K562 (cell line): ENCODE measurements around the gene SNRNP40. TPM values are rescaled to one million over a fixed set of nuclear protein-coding genes. Genes with fewer than 3 reads are reported as not detected.

Experiments
- ATAC-seq: fragments of 200-7000 bp; cut with Tn5 transposase; 3 replicates; pipeline ENCODE4 v1.9.1; 2020; ENCODE audit warnings: moderate library complexity
- BruUV-seq: library from RNA; stranded (reverse); fragments of 400-500 nt; replicated peaks from 2 replicates; lab custom pipeline; 2021; lab: Mats Ljungman, UMichigan
- CTCF ChIA-PET: fragments of 300-600 bp; formaldehyde crosslinking; extraction: SDS; loops from one replicate; lab custom pipeline; 2021; ENCODE audit warnings: low intra/inter-chr PET ratio; lab: Yijun Ruan, JAX
- POLR2A ChIA-PET: fragments of 300-600, 350-650 bp; sonication (Branson Sonifier 250); formaldehyde crosslinking; extraction: SDS; loops from one replicate; lab custom pipeline; 2021; ENCODE audit warnings: antibody characterized with exemption, inconsistent platforms; lab: Yijun Ruan, JAX
- DNase-seq, 4 experiments: peaks; one replicate each; pipeline versions ENCODE4 v3.0.0 to v3.0.0-alpha.2; 2011 to 2018; ENCODE audit warnings: low spot score in 3 of 4, mixed read lengths in 3 of 4; ENCODE audit errors: extremely low read depth in 1 of 4
- FAIRE-seq: peaks from 2 replicates; lab custom pipeline; 2011; peaks lifted over from hg19 to GRCh38; lab: Jason Lieb, UNC
- H2AFZ ChIP-seq: 2 replicates; pipeline ENCODE4 v1.6.0; 2011; ENCODE audit warnings: low read depth, low read length, control low read depth, inconsistent platforms
- H3K27ac ChIP-seq: fragments of 200-600 bp; 3 replicates; pipeline ENCODE4 v1.8.0; 2011; ENCODE audit warnings: low read depth, mild to moderate bottlenecking, control low read depth, inconsistent platforms, low read length, moderate library complexity, mixed read lengths; ENCODE audit errors: extremely low read depth
- H3K27me3 ChIP-seq, 2 experiments: fragments of 300-600 bp in 1 of 2; 2 replicates in 1 of 2; 3 replicates in 1 of 2; pipeline versions ENCODE4 v1.6.0 to v1.8.0; 2011; ENCODE audit warnings: inconsistent platforms in 2 of 2, low read length in 2 of 2, mild to moderate bottlenecking in 1 of 2, mixed read lengths in 1 of 2, moderate library complexity in 1 of 2; ENCODE audit not compliant: control insufficient read depth in 2 of 2, insufficient read depth in 2 of 2
- H3K36me3 ChIP-seq: fragments of 300-600 bp; 3 replicates; pipeline ENCODE4 v1.8.0; 2011; ENCODE audit warnings: mild to moderate bottlenecking, low read length, inconsistent platforms; ENCODE audit not compliant: control insufficient read depth, insufficient read depth
- H3K4me1 ChIP-seq, 2 experiments: fragments of 200-600 bp in 1 of 2; replicated peaks in 1 of 2; 2 replicates in 1 of 2; 3 replicates in 1 of 2; pipeline versions ENCODE4 v1.5.1 to v1.8.0; 2011; ENCODE audit warnings: inconsistent platforms in 2 of 2, low read length in 2 of 2, mild to moderate bottlenecking in 1 of 2, mixed read lengths in 1 of 2, moderate library complexity in 1 of 2; ENCODE audit not compliant: control insufficient read depth in 2 of 2, insufficient read depth in 2 of 2
- H3K4me2 ChIP-seq: 2 replicates; pipeline ENCODE4 v1.6.1; 2011; ENCODE audit warnings: low read length, control low read depth, inconsistent platforms, mixed read lengths; ENCODE audit not compliant: insufficient read depth
- H3K4me3 ChIP-seq: fragments of 200-600 bp; sonication (generic), shearing (Covaris generic); 2 replicates; pipeline ENCODE4 v1.5.1; 2016; ENCODE audit warnings: control low read depth, inconsistent platforms
- H3K79me2 ChIP-seq: fragments of 200-600 bp; 3 replicates; pipeline ENCODE4 v1.8.0; 2011; ENCODE audit warnings: low read length, inconsistent platforms; ENCODE audit not compliant: control insufficient read depth, insufficient read depth
- H3K9ac ChIP-seq, 2 experiments: 2 replicates each; pipeline versions ENCODE4 v1.6.0 to v1.6.1; 2011; ENCODE audit warnings: low read depth in 2 of 2, low read length in 2 of 2, control low read depth in 1 of 2, inconsistent platforms in 1 of 2, mild to moderate bottlenecking in 1 of 2, mixed read lengths in 1 of 2; ENCODE audit not compliant: insufficient read depth in 1 of 2
- H3K9me1 ChIP-seq: one replicate; pipeline ENCODE4 v1.6.0; 2011; ENCODE audit warnings: inconsistent platforms, mild to moderate bottlenecking, low read length, moderate library complexity; ENCODE audit not compliant: control insufficient read depth, insufficient read depth
- H3K9me3 ChIP-seq: replicated peaks from 2 replicates; pipeline ENCODE4 v1.5.1; 2011; ENCODE audit warnings: low read depth, low read length, inconsistent platforms; ENCODE audit not compliant: control insufficient read depth, insufficient read depth
- H4K20me1 ChIP-seq: replicated peaks from 2 replicates; pipeline ENCODE4 v1.6.1; 2011; ENCODE audit warnings: low read length, inconsistent platforms, mixed read lengths; ENCODE audit not compliant: control insufficient read depth, insufficient read depth
- BRF1 ChIP-seq: IDR thresholded peaks from 3 replicates; pipeline ENCODE4 v1.6.1; 2011; ENCODE audit warnings: borderline replicate concordance, mild to moderate bottlenecking; ENCODE audit not compliant: insufficient read length; ENCODE audit errors: extremely low read depth
- CC2D1A ChIP-seq: fragments of 450-650 bp; IDR thresholded peaks from 2 replicates; pipeline ENCODE4 v1.6.1; 2017; ENCODE audit warnings: mild to moderate bottlenecking
- COPS2 ChIP-seq: fragments of 450-650 bp; conservative IDR thresholded peaks from 2 replicates; pipeline ENCODE4 v1.6.1; 2016; ENCODE audit warnings: mild to moderate bottlenecking, moderate library complexity
- TGIF2 ChIP-seq: sonication (generic); formaldehyde crosslinking; IDR thresholded peaks from 2 replicates; pipeline ENCODE4 v1.8.1; 2022; ENCODE audit warnings: mild to moderate bottlenecking, missing genetic modification reagents, moderate library complexity
- THRAP3 ChIP-seq: fragments of 450-650 bp; IDR thresholded peaks from 2 replicates; pipeline ENCODE4 v1.6.1; 2016; ENCODE audit warnings: mild to moderate bottlenecking, inconsistent platforms, borderline replicate concordance
- WGBS: fragments of 100-300 bp; shearing (Covaris generic); methylation state at CpG from one replicate; pipeline ENCODE4 v1.1.6; 2016; ENCODE audit warnings: low coverage, mixed read lengths; ENCODE audit not compliant: insufficient coverage; ENCODE audit errors: missing lambda C conversion rate; 5-methylcytosine and 5-hydroxymethylcytosine counted together
- in situ Hi-C: fragments of 300-500 bp; cut with MboI; formaldehyde crosslinking; loops from 4 replicates; pipeline ENCODE4 v1.15.0; 2018; ENCODE audit warnings: inconsistent platforms, mixed read lengths
- intact Hi-C: fragments of 100-400 bp; cut with micrococcal nuclease; formaldehyde crosslinking; loops from 2 replicates; pipeline ENCODE4 v1.14.2; 2022
- polyA plus RNA-seq, 8 experiments: library from polyadenylated mRNA; depleted of rRNA in 4 of 8; stranded (reverse) in 5 of 8; unstranded in 3 of 8; fragments of >200 nt; fragmentation: Nextera tagmentation in 2 of 8; fragmentation: Illumina TruSeq in 1 of 8; extraction: Ambion mirVana in 2 of 8; extraction: Trizol in 1 of 8; gene quantifications; 2 replicates each; pipeline versions ENCODE4 v1.2.1 to v1.2.3, GENCODE V29; 2011 to 2014; ENCODE audit warnings: inconsistent platforms in 1 of 8, missing spikeins in 1 of 8
- total RNA-seq, 7 experiments: library from RNA; depleted of rRNA in 6 of 7; stranded (reverse); fragments of >200 nt in 6 of 7; fragmentation: Illumina TruSeq in 2 of 7; extraction: Trizol in 2 of 7; gene quantifications; 2 replicates each; pipeline versions ENCODE4 v1.2.1 to v1.2.3, GENCODE V29; 2011 to 2021; ENCODE audit warnings: low replicate concordance in 1 of 7
- TF ChIP-seq, protein P1 (sequence below): conservative IDR thresholded peaks from 2 replicates; pipeline ENCODE4 v1.6.1; 2011; ENCODE audit warnings: low read depth, mild to moderate bottlenecking, low read length; ENCODE audit not compliant: control insufficient read depth
- TF ChIP-seq, protein P2 (sequence below): fragments of 450-650 bp; IDR thresholded peaks from 2 replicates; pipeline ENCODE4 v1.6.1; 2014; ENCODE audit warnings: low read depth, mild to moderate bottlenecking, moderate library complexity, borderline replicate concordance

SNRNP40 gene
- total and polyA plus RNA-seq, 9 of the 15 experiments (the other 6 are each of a cell fraction or from before 2014, with no cell fraction given), result 48.7 to 278 (median 163) TPM

GRCh38 chr1:31318146-31318545, 21.6 kb upstream of the SNRNP40 start:
- DNase-seq (no peak), ATAC-seq (no peak), FAIRE-seq (no peak)
- Histone ChIP-seq H3K4me3 (no peak overlapping the region), H3K36me3 (peaks cover 69% of the 10 kb centered on the region), H3K27ac (no peak overlapping the region), H3K79me2 (no peaks in the 10 kb centered on the region), H3K9me3 (no peaks in the 10 kb centered on the region), H3K4me2 (no peak overlapping the region), H2AFZ (no peak overlapping the region), H3K27me3 (no peaks in the 10 kb centered on the region), H3K4me1 (no peaks in the 10 kb centered on the region), H3K9ac (no peak overlapping the region), H4K20me1 (no peaks in the 10 kb centered on the region), H3K9me1 (no peaks in the 10 kb centered on the region)
- no TSS peak for BruUV-seq
- CTCF ChIA-PET, result no interaction called here
- intact Hi-C loops, result no loop called here
- WGBS, result 75% methylated on average over 1 of the region's 1 CpG
- in situ Hi-C loops, result no loop called here
- TF ChIP-seq, protein P1, sequence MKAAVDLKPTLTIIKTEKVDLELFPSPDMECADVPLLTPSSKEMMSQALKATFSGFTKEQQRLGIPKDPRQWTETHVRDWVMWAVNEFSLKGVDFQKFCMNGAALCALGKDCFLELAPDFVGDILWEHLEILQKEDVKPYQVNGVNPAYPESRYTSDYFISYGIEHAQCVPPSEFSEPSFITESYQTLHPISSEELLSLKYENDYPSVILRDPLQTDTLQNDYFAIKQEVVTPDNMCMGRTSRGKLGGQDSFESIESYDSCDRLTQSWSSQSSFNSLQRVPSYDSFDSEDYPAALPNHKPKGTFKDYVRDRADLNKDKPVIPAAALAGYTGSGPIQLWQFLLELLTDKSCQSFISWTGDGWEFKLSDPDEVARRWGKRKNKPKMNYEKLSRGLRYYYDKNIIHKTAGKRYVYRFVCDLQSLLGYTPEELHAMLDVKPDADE, result no peak
- TF ChIP-seq BRF1, result no peak
- no peak for TF ChIP-seq CC2D1A
- TF ChIP-seq TGIF2 (CRISPR knock-in tag), result no peak
- no peak for TF ChIP-seq COPS2
- TF ChIP-seq, protein P2, sequence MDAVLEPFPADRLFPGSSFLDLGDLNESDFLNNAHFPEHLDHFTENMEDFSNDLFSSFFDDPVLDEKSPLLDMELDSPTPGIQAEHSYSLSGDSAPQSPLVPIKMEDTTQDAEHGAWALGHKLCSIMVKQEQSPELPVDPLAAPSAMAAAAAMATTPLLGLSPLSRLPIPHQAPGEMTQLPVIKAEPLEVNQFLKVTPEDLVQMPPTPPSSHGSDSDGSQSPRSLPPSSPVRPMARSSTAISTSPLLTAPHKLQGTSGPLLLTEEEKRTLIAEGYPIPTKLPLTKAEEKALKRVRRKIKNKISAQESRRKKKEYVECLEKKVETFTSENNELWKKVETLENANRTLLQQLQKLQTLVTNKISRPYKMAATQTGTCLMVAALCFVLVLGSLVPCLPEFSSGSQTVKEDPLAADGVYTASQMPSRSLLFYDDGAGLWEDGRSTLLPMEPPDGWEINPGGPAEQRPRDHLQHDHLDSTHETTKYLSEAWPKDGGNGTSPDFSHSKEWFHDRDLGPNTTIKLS, result no peak
- TF ChIP-seq THRAP3, result no peak
- POLR2A ChIA-PET, result interaction anchor here (0.9 to 1.4 kb wide), 2 partner anchors 9 to 11 kb away, joined by 3 to 4 read pairs; no protein-coding TSS in a partner anchor
